Fibroblast of skin of back (primary cell): ENCODE measurements around the gene UST.

Experiments used
- DNase-seq: peaks from one replicate; pipeline ENCODE4 v3.0.0-alpha.2; 2013

Gene UST

DNA sequence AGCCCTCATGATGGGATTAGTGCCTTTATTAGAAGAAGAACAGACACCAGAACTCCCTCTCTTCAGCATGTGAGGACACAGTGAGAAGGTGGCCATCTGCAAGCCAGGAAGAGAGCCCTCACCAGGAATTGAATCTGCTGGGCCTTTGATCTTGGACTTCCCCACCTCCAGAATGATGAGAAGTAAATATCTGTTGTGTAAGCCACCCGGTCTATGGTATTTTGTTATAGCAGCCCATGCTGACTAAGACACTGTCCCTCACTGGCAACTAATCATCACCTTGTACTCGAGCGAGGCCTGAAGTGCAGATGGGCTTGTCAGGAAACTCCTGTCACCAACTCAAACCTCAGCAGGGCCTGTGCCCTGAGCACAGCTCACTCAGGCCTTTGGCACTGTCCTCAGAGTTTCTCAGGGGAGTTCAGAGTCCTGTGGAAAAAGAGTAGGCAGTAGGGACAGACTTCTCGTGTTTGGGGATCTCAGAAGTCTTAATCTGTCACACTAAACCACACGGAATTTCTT, 62.0 kb downstream of the UST start:
- no peak for DNase-seq

DNA sequence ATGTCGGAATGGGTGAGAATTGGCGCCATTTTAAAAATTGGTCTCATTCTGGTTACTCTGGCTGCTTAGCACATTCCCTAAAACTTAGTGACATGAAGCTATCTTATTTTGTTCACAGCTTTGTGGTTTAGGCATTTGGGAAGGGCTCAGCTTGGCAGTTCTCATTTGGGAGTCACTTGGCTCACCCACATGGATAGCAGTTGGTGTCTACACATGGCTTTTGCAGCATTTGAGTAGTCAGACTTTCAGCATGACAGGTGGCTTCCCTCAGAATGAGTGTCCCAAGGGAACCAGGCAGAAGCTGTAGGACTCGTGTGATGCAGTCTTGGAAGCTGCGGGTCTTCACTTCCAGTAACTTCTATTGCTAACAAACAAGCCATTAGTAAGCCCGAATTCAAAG, 64.6 kb downstream of the UST start:
- DNase-seq = no peak

DNA sequence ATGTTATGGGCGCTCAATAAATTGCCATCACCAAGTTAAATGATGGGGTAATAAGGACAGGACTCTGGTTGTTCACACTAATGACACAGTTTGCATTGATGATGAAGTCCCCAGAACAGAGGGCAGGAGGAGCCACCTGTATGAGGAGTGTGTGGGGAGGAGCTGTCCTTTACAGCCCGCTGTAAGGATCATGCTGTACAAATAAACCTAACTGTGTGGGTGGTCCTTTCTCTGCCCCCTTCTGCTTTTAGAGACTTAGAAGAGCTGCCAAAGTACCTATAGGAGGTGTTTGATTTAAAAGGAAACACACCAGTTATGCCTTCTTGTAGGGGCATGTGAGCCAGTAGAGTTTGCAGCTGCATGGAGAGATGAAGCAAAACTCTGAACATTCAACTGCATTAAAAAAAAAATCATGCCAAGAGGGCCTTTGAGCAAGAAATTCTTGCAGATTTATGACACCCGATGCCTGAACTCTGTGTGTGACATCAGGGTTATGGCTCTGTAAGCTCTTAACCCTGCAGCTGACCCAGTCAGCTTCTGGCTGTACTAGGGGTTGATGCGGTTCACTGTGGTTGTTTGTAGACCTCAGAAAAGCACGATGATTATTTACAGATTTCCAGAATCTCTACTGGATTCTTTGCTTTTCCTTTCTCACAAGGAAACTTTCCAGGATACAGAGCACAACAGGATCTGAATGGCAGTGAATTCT, 67.4 kb downstream of the UST start:
- no peak for DNase-seq

DNA sequence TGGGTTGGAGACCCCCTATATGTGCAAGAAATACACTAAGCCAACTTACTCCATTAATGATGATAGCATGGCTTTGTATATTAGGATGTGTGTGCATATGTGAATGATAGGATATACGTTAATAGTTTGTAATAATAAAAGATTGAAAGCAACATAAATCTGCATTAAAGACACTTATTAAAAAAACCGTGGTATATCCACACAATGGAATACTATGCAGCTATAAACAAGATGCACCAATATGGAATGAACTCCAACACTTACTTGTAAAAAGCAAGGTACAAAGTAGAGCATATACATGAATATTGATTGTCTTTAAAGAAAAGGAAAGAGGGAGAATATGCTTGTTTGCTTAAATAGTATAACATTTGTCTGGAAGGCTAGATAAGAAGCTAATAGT, 68.0 kb downstream of the UST start:
- DNase-seq = no peak

DNA sequence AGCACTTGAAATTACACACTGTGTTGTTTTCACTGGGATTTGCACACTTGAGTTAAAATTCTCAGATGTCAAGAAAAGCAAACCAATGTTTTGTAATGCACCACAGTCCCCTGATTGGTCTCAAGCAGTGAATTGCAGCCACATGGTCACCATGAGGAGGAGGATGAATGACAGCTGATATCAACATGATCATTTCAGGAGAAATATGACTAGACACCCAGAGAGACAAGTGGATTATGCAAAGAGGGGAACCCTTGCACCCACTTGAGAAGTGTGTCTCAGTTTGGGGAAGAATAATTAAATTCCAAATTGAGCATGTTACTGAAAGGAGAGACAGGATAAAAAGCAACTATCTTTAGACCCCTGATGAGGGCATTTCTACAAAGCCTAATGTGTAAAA, 69.3 kb downstream of the UST start:
- no peak for DNase-seq

DNA sequence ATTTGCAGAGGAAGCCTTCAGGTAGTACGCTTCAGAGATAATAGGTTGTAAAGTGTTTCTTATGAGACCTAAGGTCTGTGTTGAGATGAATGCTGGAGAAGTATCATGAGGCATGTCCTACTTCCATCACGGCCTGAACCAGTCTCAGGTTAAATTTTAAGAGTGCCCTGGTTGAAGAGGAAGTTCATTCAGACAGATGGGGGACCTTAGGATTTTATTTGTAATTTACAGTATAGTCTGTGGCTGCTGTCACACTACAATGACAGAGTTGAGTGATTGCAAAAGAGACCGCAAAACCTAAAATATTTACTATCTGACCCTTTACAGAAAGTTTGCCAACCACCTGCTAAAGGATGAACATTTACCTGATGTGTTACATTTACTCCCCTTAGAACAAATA, 70.9 kb downstream of the UST start:
- DNase-seq = no peak

DNA sequence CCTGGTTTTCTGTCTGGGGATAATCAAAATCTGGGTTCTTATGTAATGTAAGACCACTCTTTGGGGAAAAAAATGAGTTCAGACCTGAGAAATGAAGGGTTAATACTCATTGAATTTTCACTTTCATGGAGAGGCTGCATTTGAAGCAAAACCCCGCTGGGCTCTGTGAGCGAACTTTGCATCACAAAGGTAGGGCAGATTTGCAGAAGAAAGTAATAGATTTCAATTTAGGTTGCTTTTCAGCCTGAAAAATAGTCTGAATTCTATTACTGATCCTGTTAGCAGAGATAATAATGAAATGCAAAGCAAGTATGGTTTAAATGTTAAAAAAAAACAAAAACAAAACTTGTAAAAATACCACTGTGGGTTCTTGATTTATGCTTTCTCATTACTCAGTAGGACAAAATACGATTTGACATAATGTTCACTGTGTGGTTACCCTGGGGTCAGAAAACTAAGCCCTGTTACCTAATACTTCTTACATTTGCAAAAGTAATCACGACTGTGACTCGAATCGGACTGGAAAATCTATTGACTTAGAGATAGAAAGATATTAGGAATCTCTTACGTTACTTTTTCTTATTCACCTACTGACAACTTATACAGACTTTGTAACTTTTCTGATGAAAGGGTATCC, 72.2 kb downstream of the UST start:
- DNase-seq = no peak

DNA sequence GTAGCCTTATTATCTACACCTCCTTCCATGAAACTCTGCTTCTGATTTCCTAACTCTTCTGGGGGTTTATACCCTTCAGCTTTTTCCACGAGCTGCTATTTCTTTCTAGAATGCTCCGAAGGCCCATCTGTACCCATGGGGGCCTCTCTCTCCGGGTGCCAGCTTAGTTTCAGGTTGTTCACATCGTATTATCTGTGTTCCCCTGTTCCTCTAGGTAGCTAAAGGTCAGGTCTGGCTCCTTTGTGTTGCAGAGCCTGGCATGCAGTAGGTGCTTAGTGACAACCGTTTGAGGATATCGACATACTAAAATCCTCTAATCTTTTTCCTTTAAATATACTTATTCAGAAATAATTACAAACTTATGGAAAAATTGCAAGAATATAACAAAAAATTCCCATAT, 73.0 kb downstream of the UST start:
- DNase-seq = no peak

DNA sequence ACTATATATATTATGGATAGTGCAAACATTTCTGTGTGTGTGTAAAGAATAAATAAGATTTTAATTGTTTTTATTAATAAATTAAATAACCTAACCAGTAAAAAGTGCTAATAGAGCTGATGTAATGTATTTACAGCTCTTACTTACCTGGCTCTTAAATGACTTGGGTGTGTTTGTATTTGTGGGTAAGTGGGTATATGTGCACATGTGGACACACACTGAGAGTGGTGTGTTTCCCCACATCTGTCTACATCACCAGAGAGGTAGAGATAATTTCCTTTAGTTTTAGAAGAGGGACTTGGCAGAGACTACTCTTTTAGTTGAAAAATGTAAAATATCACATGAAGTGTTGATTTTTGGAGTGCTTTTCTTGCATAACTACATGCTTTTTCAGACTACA, 76.0 kb downstream of the UST start:
- no peak for DNase-seq

DNA sequence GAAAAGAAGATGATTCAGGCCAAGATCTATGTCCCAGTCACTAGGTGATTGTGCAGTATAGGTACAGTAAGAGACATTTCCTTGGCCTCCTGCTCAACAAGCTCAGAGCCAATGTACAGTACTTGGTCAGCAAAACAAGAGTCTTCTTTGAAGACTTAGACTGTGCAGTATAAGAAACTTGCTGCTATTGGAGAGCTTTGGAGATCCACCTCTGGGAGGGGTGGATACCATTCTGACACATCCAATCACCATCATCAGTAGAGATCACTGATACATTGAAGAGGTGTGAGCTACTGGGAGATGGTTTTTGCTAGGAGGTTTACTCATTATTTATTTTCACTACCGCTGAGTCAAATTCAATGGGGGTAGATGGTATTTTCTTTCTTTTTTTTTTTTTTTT, 77.5 kb downstream of the UST start:
- DNase-seq = no peak

DNA sequence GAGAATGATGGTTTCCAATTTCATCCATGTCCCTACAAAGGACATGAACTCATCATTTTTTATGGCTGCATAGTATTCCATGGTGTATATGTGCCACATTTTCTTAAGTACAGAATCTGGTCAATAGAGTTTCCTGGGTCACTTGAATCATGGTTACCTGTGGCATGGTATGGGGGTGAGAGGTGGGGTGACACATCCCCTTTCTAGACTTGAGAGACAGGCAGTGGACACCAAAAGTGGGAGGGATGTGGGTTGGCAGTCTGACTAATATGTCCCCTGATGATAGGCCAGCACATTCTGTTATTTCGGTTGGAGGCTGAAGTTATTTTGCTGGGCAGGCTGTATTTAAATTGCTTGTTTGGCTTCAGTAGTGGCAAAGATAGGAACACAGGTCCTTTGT, 78.1 kb downstream of the UST start:
- no peak for DNase-seq

DNA sequence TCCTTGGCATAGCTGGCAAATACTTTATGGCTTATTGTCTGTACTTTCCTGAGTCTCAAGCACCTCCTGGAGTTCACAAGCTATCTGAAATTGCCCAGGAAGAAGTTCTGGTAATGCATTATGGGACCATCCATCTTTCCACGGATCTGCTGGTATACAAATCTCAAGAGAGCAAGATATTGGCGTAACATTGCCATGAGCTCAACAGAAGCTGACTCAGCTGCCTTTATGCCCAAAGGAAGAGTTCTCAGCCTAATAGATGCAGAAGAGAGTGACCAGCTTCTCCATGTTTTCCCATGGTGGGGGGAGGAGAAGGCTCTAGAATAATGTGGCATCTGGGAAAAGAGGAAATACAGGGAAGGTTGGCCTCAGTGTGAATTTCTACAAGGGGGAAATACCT, 78.7 kb downstream of the UST start:
- DNase-seq = no peak

DNA sequence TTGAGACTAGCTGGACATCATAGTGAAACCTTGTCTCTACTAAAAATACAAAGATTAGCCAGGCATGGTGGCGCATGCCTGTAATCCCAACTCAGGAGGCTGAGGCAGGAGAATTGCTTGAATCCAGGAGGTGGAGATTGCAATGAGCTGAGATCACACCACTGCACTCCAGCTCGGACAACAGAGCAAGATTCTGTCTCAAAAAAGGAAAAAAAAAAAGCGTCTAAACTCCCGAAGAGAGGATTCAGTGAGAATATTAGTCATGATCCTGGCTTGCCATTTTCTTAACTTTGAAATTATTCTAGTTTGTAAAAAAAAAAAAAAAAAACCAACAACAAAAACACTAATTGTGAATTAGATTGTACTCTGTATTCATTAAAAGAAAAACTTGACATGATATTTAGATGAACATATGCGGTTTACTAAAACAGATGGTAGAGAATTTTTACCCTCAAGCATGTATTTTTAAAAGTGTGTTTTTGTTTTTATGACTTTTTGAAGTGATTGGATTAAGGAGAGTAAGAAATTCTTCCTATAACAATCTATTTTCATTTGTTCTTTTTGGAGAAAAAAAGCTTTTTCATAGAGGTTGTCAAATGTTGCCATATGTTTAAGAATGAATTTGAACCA, 80.7 kb downstream of the UST start:
- peak; percentile 56 for DNase-seq

DNA sequence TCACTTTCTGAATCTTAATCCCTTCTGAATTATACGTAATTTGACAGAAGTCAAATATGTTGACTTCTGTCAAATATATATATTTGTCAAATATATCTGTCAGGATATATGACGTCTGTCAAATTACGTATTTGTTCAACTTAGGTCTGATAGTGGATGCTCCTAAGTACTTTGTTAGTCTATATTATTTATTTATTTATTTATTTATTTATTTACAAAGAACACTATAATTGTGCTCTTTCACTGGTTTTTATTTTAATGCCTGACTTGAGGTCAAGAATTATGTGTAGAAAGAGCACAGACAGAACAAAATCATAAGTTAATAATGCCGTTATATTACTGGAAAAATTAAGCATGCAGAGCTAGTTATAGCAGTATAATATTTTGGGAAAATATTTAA, 81.2 kb downstream of the UST start:
- no peak for DNase-seq

DNA sequence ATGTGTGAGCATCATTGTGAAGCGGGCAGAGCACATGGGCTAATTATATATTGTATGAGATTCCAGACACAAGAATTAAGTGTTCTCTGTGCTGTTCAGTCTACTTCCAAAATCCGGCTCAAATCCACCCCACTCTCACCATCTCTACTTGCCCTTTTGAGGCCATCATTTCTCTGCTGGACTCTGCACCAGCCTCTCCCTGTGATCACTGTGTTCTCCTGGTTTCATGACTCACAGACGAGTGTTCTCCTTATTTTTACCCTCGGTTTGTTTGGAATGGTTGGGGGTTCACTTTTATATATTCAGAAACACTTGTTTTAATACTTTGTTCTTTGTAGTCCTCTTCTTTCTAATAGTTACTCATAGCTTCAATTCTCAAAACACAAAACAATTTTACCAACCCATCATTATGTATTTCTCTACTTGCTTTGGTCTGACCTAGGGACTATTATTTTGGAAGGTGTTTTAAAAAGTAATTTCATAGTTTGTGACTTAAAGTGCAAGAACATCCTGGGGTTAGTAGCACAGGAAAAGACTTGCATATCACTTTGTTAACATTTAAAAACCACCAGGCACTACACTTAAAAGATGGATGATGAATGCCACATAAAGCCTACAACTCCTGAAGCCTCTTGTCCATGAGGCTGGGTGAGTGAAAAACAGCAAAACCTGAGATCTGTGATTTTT, 82.7 kb downstream of the UST start:
- DNase-seq = peak; percentile 34

DNA sequence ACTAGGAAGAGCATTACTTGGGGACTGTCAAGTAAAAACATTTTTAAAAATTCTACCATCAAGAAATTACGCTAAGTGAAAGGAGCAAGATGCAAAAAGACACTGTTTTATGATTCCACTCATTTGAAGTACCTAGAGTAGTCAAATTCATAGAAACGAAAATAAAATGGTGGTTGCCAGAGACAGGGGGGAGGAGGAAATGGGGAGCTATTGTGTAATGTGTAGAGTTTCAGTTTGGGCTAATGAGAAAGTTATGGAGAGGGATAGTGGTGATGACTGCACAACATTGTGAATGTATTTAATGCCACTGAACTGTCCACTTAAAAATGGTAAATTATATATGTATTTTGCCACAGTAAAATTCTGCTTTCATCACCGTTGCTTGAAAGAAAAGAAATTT, 83.8 kb downstream of the UST start:
- DNase-seq = no peak

DNA sequence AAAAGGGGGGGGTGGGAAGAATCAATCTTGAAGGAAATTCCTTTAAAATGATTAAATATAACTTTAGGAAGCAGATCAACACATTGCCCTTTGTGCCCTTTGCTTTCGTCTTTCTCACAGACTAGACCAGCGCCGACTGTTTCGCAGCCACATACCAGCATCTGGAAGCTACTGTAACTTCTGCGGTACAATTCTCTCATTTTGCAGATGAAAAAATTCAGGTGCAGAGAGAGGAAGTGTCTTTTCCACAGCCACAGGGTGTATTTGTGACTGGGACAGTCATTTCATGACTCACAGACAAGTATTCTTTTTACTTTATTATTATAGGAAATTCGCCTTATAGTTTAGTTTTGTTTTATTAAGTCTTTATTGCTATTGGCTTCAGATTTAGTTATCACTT, 84.2 kb downstream of the UST start:
- DNase-seq = peak; percentile 52

DNA sequence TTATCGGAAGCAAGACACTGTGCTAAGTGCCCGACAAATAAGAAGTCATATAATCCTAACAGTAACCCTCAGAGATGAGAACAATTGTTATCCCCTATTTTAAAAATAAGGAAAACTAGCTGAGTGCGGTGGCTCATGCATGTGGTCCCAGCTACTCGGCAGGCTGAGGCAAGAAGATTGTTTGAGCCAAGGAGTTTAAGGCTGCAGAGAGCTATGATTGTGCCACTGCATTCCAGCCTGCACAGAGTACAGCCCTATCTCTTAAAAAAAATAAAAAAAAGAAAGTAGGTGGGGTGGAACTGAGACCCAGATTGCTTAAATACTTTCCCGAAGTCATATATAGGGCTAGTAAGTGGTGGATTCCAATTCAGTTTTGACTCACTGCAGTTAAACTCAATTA, 84.7 kb downstream of the UST start:
- DNase-seq = peak; percentile 70

DNA sequence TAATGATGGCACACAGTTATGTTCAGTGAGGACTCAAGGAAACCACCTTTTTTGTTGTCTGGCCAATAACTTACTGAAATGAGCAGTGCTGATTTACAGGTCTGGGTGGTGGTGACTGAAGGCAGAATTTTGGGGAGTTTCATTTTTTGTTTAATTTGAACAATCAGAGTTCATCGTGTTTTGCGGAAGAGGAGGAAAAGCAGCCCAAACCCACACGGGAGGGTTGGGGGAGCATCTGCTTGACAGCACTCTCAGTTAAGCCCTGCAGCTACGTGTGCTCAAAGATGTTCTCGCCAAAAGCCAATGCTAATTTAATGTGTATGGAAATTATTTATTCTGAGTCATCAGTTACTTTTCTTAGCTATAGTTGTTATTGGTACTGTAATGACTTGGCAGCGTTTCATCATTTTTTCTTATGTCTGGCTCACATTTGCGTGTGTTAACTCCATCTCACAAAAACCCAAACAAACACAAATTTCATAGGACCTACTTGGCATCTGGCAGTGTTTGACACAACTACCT, 89.2 kb downstream of the UST start:
- peak; percentile 88 for DNase-seq

DNA sequence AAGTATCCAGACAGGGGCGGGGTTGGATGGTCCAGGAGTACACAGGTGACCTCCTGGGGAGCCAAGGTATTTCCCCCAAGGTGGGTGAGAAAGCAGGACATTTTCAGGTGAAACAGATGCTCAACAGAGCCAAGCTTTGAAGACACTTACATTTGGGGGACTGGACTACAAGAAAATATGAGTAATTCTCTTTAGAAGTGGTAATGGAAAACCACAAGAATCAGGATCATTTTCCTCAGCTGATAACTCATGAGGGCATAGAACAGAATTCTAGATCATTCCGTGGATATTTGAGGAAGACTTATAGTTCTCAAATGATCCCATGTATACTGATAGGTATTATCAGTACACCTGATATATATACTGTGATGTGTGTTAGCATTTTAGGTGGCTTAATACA, 89.9 kb downstream of the UST start:
- DNase-seq = peak; percentile 15

DNA sequence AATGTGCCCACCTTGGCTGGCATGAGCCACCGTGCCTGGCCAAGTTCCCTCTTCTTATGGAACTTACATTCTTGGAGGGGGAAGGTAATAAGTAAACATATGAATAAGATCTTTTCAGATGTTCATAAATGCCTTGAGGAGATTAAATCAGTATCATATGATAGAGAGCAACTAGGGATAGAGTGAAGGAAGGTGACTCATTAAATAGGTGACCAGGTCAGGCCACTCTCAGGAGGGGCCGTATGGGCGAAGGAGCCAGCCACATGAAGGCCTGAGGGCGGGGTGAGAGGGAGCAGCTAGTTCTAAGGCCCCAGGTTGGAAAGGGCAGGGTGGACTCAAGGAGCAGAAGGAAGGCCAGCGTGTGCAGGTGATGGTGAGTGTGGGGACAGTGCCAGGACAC, 91.1 kb downstream of the UST start:
- DNase-seq = no peak

DNA sequence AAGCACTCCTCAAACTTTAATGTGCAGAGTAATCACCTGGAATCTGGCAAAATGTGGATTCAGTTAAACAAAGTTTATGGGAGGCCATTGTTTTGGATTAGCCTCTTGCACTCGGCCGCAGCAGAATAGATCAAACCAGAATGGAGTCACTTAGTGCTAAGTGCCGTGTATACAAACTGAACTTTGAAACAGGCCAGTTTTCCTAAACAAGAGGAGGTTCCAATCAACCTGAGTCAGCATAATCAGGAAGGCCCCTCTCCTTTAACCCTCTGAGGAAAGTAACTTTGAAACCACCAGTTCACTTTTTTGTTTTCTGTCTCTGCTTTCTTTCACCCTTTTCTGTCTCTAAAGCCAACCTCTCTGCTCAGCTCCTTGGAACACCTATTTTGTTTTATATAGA, 92.2 kb downstream of the UST start:
- DNase-seq = no peak

DNA sequence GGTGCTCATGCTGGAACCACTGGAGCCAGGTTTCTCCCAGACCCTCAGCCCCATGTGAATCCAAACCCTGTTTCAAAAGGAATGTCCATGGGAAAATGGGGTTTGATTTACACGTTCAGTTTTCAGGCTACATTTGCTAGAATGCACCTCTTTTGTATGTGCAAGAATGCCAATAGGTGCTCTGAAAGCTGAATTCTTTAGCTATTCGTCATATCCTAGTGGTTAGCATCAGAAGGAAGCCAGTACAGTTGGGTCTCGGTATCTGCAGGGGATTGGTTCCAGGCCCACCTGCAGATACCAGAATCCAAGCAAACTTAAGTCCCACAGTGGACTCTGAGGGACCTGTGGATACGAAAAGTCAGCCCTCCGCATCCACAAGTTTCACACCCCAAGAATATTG, 93.4 kb downstream of the UST start:
- no peak for DNase-seq
